H9 (cell line): ENCODE data around the gene STPG3. TPM values are rescaled to one million over a fixed set of nuclear protein-coding genes. Genes with fewer than 3 reads are reported as not detected.

ENCODE experiments used
- DNase-seq: peaks from one replicate; pipeline ENCODE4 v3.0.0-alpha.2; 2017
- H2AFZ ChIP-seq: one replicate; pipeline ENCODE4 v1.6.1; 2013; ENCODE audit warnings: mild to moderate bottlenecking, low read length, control low read depth, moderate library complexity
- H2AK5ac ChIP-seq: 2 replicates; pipeline ENCODE4 v1.6.1; 2013; ENCODE audit warnings: low read length, control low read depth, mixed read lengths; ENCODE audit not compliant: insufficient read length
- H2BK120ac ChIP-seq: one replicate; pipeline ENCODE4 v1.6.1; 2013; ENCODE audit warnings: low read depth, mild to moderate bottlenecking, low read length, control low read depth, inconsistent platforms; ENCODE audit not compliant: poor library complexity, severe bottlenecking
- H2BK12ac ChIP-seq: 2 replicates; pipeline ENCODE4 v1.6.1; 2013; ENCODE audit warnings: low read length, control low read depth, mixed read lengths, low read depth; ENCODE audit not compliant: insufficient read length
- H2BK15ac ChIP-seq: 2 replicates; pipeline ENCODE4 v1.6.1; 2013; ENCODE audit warnings: low read depth, low read length, control low read depth
- H2BK20ac ChIP-seq: one replicate; pipeline ENCODE4 v1.6.1; 2013; ENCODE audit warnings: low read depth, mild to moderate bottlenecking, low read length, control low read depth, inconsistent platforms; ENCODE audit not compliant: poor library complexity, severe bottlenecking
- H2BK5ac ChIP-seq: 2 replicates; pipeline ENCODE4 v1.6.1; 2013; ENCODE audit warnings: low read length, control low read depth, mixed read lengths; ENCODE audit not compliant: insufficient read length
- H3K14ac ChIP-seq: 2 replicates; pipeline ENCODE4 v1.6.1; 2013; ENCODE audit warnings: low read length, control low read depth; ENCODE audit not compliant: insufficient read depth
- H3K18ac ChIP-seq: 2 replicates; pipeline ENCODE4 v1.6.1; 2013; ENCODE audit warnings: low read depth, mild to moderate bottlenecking, mixed read lengths, low read length, control low read depth; ENCODE audit not compliant: insufficient read length
- H3K23ac ChIP-seq: 2 replicates; pipeline ENCODE4 v1.6.1; 2013; ENCODE audit warnings: low read length, control low read depth, mixed read lengths, low read depth; ENCODE audit not compliant: insufficient read length
- H3K23me2 ChIP-seq: 2 replicates; pipeline ENCODE4 v1.6.1; 2013; ENCODE audit warnings: low read depth, mild to moderate bottlenecking, mixed read lengths, low read length, control low read depth; ENCODE audit not compliant: insufficient read length, poor library complexity, severe bottlenecking
- H3K27ac ChIP-seq: 2 replicates; pipeline ENCODE4 v1.5.1; 2013; ENCODE audit warnings: low read length, control low read depth, mixed read lengths, low read depth; ENCODE audit not compliant: insufficient read length
- H3K27me3 ChIP-seq: 2 replicates; pipeline ENCODE4 v1.6.1; 2013; ENCODE audit warnings: low read length, control low read depth, inconsistent platforms; ENCODE audit not compliant: insufficient read depth
- H3K4ac ChIP-seq: 2 replicates; pipeline ENCODE4 v1.6.1; 2013; ENCODE audit warnings: low read depth, mild to moderate bottlenecking, control low read depth, inconsistent platforms, low read length, moderate library complexity
- H3K4me1 ChIP-seq: 2 replicates; pipeline ENCODE4 v1.6.1; 2013; ENCODE audit warnings: low read length, control low read depth, inconsistent platforms; ENCODE audit not compliant: insufficient read depth
- H3K4me2 ChIP-seq: 2 replicates; pipeline ENCODE4 v1.6.1; 2013; ENCODE audit warnings: low read length, control low read depth, mixed read lengths; ENCODE audit not compliant: insufficient read length, insufficient read depth
- H3K56ac ChIP-seq: 2 replicates; pipeline ENCODE4 v1.6.1; 2013; ENCODE audit warnings: low read depth, mild to moderate bottlenecking, mixed read lengths, low read length, control low read depth; ENCODE audit not compliant: insufficient read length
- H3K79me1 ChIP-seq: 2 replicates; pipeline ENCODE4 v1.6.1; 2013; ENCODE audit warnings: low read depth, mild to moderate bottlenecking, moderate library complexity, low read length, control low read depth, inconsistent platforms; ENCODE audit not compliant: insufficient read depth, poor library complexity, severe bottlenecking
- H3K79me2 ChIP-seq: 2 replicates; pipeline ENCODE4 v1.6.1; 2013; ENCODE audit warnings: low read length, control low read depth, inconsistent platforms; ENCODE audit not compliant: insufficient read depth
- H3K9ac ChIP-seq: 2 replicates; pipeline ENCODE4 v1.6.1; 2013; ENCODE audit warnings: low read length, control low read depth, mixed read lengths; ENCODE audit not compliant: insufficient read length; ENCODE audit errors: extremely low read depth
- H3K9me3 ChIP-seq: one replicate; pipeline ENCODE4 v1.6.1; 2013; ENCODE audit warnings: low read depth, low read length, inconsistent platforms; ENCODE audit not compliant: control insufficient read depth
- H3T11ph ChIP-seq: one replicate; pipeline ENCODE4 v1.6.1; 2013; ENCODE audit warnings: mild to moderate bottlenecking, low read length, control low read depth, inconsistent platforms
- H4K20me1 ChIP-seq: one replicate; pipeline ENCODE4 v1.6.1; 2013; ENCODE audit not compliant: control insufficient read depth, insufficient read length, insufficient read depth
- H4K5ac ChIP-seq: 2 replicates; pipeline ENCODE4 v1.6.1; 2013; ENCODE audit warnings: low read depth, mild to moderate bottlenecking, mixed read lengths, low read length, control low read depth; ENCODE audit not compliant: insufficient read length
- H4K8ac ChIP-seq: replicated peaks from 2 replicates; pipeline ENCODE4 v1.6.1; 2013; ENCODE audit warnings: low read length, control low read depth, mixed read lengths, low read depth; ENCODE audit not compliant: insufficient read length
- H4K91ac ChIP-seq: 2 replicates; pipeline ENCODE4 v1.6.1; 2013; ENCODE audit warnings: low read depth, mild to moderate bottlenecking, moderate library complexity, mixed read lengths, low read length, control low read depth; ENCODE audit not compliant: insufficient read length
- H3K27ac Mint-ChIP-seq, 3 experiments: 2 replicates in 2 of 3; 3 replicates in 1 of 3; pipeline ENCODE4 v1.8.0; 2020 to 2021; ENCODE audit warnings: mixed read lengths in 3 of 3, mild to moderate bottlenecking in 1 of 3, moderate library complexity in 1 of 3
- H3K27me3 Mint-ChIP-seq: 2 replicates; pipeline ENCODE4 v1.8.0; 2021; ENCODE audit warnings: low read depth, mild to moderate bottlenecking, moderate library complexity, mixed read lengths
- H3K36me3 Mint-ChIP-seq, 3 experiments: 2 replicates in 2 of 3; 3 replicates in 1 of 3; pipeline ENCODE4 v1.8.0; 2020 to 2021; ENCODE audit warnings: low read depth in 3 of 3, mixed read lengths in 3 of 3; ENCODE audit not compliant: insufficient read depth in 1 of 3
- H3K4me1 Mint-ChIP-seq, 2 experiments: 2 replicates each; pipeline ENCODE4 v1.8.0; 2020; ENCODE audit warnings: mixed read lengths in 2 of 2
- H3K4me3 Mint-ChIP-seq, 2 experiments: 2 replicates in 1 of 2; 3 replicates in 1 of 2; pipeline ENCODE4 v1.8.0; 2020 to 2021; ENCODE audit warnings: mild to moderate bottlenecking in 2 of 2, mixed read lengths in 2 of 2, moderate library complexity in 1 of 2
- H3K9me3 Mint-ChIP-seq, 2 experiments: 2 replicates in 1 of 2; 3 replicates in 1 of 2; pipeline ENCODE4 v1.8.0; 2020; ENCODE audit warnings: mild to moderate bottlenecking in 2 of 2, mixed read lengths in 2 of 2, moderate library complexity in 1 of 2
- CTCF ChIP-seq: fragments of 200-600 bp; sonication (generic); conservative IDR thresholded peaks from 3 replicates; pipeline ENCODE4 v1.8.0; 2021; ENCODE audit warnings: antibody characterized with exemption, mild to moderate bottlenecking
- WGBS: extraction: QIAGEN DNeasy Blood & Tissue Kit; methylation state at CpG from one replicate; pipeline ENCODE4 v1.1.7; 2013; ENCODE audit warnings: missing lambda C conversion rate, low lambda C conversion rate, mixed read lengths; ENCODE audit not compliant: insufficient read length; ENCODE audit errors: extremely low coverage; 5-methylcytosine and 5-hydroxymethylcytosine counted together
- total RNA-seq: library from RNA; stranded (reverse); gene quantifications from 2 replicates; pipeline ENCODE4 v1.2.1, GENCODE V29; 2021

Gene STPG3
- total RNA-seq, 1 experiment from 2014 or later: not detected

- no peak overlapping the region for H3K14ac ChIP-seq
- no peaks in the 10 kb centered on the region for H3K27me3 ChIP-seq
- no peaks in the 10 kb centered on the region for H3K79me2 ChIP-seq
- no peak overlapping the region for H2AK5ac ChIP-seq
- no peak overlapping the region for H3K56ac ChIP-seq
- WGBS: no CpG with 5 or more reads among the region's 17 CpGs
- H3T11ph ChIP-seq: no peak overlapping the region
- H2BK5ac ChIP-seq: no peak overlapping the region
- H2BK20ac ChIP-seq: no peak overlapping the region
- H2BK15ac ChIP-seq: no peak overlapping the region
- H3K4me1 ChIP-seq: no peaks in the 10 kb centered on the region
- no peaks in the 10 kb centered on the region for H4K20me1 ChIP-seq
- no peaks in the 10 kb centered on the region for H3K23me2 ChIP-seq
- H3K4ac ChIP-seq: no peak overlapping the region
- H3K9ac ChIP-seq: no peak overlapping the region
- no peak overlapping the region for H3K27ac ChIP-seq
- H3K23ac ChIP-seq: no peak overlapping the region
- H3K18ac ChIP-seq: no peak overlapping the region
- Mint-ChIP-seq H3K9me3 (no peaks in the 10 kb centered on the region; a peak in 1 of 5 replicates), H3K27ac (no peak overlapping the region), H3K27me3 (no peaks in the 10 kb centered on the region; the same call in 1 of the 2 replicates), H3K36me3 (peaks cover 11 to 53% (median 39%) of the 10 kb centered on the region in 3 experiments; a peak in 6 of 7 replicates), H3K4me3 (no peak overlapping the region), H3K4me1 (peaks cover under 1 to 4% of the 10 kb centered on the region in 2 experiments; a peak in 3 of 4 replicates)
- no peak overlapping the region for H3K4me2 ChIP-seq
- H4K5ac ChIP-seq: no peak overlapping the region
- H2BK12ac ChIP-seq: no peak overlapping the region
- TF ChIP-seq CTCF: no peak
- no peak overlapping the region for H2BK120ac ChIP-seq
- no peaks in the 10 kb centered on the region for H3K9me3 ChIP-seq
- H4K91ac ChIP-seq: no peak overlapping the region
- no peak overlapping the region for H4K8ac ChIP-seq
- no peaks in the 10 kb centered on the region for H3K79me1 ChIP-seq
- no peak overlapping the region for H2AFZ ChIP-seq
- DNase-seq: no peak
Measured at GRCh38 chr9:137269231-137269772, 18.2 kb downstream of the STPG3 start.
